Measurements from ENCODE around the gene ZMIZ1.
A peak's percentile ranks its signal among the peaks of the same experiment; 100 is the strongest.

Gene ZMIZ1

DNA sequence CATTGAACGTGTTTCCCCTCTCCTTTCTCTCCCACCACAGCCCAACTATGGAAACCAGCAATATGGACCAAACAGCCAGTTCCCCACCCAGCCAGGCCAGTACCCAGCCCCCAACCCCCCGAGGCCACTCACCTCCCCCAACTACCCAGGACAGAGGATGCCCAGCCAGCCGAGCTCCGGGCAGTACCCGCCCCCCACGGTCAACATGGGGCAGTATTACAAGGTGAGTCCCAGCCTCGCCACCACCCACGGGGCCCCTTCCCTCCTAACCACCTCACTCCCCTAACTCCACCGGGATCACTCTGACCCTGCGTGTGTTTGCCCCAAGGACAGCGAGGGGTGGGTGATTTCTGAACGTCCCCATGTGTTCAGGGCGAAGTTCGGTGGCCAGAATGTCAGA is 227.7 kb downstream of the ZMIZ1 start:
- TF ChIP-seq, protein P1, sequence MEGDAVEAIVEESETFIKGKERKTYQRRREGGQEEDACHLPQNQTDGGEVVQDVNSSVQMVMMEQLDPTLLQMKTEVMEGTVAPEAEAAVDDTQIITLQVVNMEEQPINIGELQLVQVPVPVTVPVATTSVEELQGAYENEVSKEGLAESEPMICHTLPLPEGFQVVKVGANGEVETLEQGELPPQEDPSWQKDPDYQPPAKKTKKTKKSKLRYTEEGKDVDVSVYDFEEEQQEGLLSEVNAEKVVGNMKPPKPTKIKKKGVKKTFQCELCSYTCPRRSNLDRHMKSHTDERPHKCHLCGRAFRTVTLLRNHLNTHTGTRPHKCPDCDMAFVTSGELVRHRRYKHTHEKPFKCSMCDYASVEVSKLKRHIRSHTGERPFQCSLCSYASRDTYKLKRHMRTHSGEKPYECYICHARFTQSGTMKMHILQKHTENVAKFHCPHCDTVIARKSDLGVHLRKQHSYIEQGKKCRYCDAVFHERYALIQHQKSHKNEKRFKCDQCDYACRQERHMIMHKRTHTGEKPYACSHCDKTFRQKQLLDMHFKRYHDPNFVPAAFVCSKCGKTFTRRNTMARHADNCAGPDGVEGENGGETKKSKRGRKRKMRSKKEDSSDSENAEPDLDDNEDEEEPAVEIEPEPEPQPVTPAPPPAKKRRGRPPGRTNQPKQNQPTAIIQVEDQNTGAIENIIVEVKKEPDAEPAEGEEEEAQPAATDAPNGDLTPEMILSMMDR (IDR thresholded peaks at IDR 0.05; ENCODE audit: low read depth, low read length, missing control alignments), result no peak
- in situ Hi-C loops (cut with HindIII; ENCODE audit: low pct_ligation_motif_present, low sequenced_read_pairs), result no loop called here
- Histone ChIP-seq H3K36me3 (replicated peaks) (peaks cover 56% of the 10 kb centered on the region), H3K27me3 (replicated peaks) (no peaks in the 10 kb centered on the region), H3K4me3 (ENCODE audit: low read depth, low read length) (no peak overlapping the region), H3K27ac (no peak overlapping the region)
- no peak for DNase-seq

GRCh38 chr10:79298403-79299244 is 229.9 kb downstream of the ZMIZ1 start:
- in situ Hi-C loops (cut with HindIII; ENCODE audit: low pct_ligation_motif_present, low sequenced_read_pairs), result no loop called here
- Histone ChIP-seq H3K36me3 (replicated peaks) (peaks cover 47% of the 10 kb centered on the region), H3K27me3 (replicated peaks) (no peaks in the 10 kb centered on the region), H3K4me3 (ENCODE audit: low read depth, low read length) (no peak overlapping the region), H3K27ac (peak overlapping the region; percentile 89)
- TF ChIP-seq, protein P1 (IDR thresholded peaks at IDR 0.05; ENCODE audit: low read depth, low read length, missing control alignments), result peak; percentile 21
- peak; percentile 98 for DNase-seq

DNA sequence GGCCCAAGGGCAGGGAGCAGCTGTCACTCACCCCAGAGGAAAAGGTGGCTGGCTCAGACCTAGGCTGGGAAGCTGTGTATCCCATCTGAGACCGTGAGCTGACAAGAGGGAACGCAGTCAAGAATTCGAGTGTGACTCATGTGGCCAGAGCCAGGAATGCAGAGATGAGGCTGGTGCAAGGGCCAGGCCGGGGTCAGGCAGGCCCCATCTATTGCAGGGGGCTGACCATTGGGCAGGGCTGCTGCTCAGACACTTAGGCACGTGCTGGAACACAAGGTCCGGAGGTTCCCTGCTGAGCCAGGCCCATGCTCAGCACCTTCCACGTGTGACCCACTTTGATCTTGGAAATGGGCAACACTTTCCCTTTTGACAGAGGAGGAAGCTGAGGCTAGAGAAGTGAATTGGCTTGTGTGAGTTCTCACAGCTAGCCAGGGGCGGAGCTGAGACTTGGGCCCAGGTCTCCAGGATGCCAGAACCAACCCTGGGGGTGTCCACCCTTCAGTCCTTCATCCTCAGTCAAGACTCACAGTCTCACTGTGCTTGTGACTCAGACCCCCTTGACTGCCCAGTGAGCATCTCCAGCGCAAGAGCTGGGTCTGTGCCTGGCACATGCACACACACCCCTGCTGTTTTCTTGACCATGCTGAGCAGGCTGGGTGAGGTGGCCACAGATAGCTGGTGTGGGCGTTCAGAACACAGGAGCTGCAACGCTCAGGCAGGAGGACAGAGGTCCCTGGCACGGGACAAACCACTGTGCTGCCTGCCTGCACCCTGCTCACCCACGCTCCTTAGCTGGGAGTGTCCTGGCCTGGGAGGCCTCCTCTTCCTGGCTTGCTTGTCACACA is 230.9 kb downstream of the ZMIZ1 start:
- DNase-seq, result peak; percentile 85

DNA sequence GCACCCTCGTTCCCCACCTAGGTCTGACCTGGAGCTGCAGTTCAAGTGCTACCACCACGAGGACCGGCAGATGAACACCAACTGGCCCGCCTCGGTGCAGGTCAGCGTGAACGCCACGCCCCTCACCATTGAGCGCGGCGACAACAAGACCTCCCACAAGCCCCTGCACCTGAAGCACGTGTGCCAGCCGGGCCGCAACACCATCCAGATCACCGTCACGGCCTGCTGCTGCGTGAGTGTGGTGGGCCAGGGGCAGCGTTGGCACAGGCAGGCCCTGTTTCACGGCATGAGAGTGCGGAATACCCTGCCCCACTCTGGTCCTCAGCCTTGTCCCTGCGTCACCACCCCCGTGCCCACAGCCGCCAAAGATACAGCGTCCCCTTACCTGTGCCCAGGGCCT is 231.9 kb downstream of the ZMIZ1 start:
- TF ChIP-seq, protein P1 (IDR thresholded peaks at IDR 0.05; ENCODE audit: low read depth, low read length, missing control alignments), result no peak
- in situ Hi-C loops (cut with HindIII; ENCODE audit: low pct_ligation_motif_present, low sequenced_read_pairs), result no loop called here
- no peak overlapping the region for H3K27ac ChIP-seq
- no peaks in the 10 kb centered on the region for H3K27me3 ChIP-seq (replicated peaks)
- no peak overlapping the region for H3K4me3 ChIP-seq (ENCODE audit: low read depth, low read length)
- no peak for DNase-seq
- H3K36me3 ChIP-seq (replicated peaks), result peaks cover 54% of the 10 kb centered on the region

More for the DNA sequence above, 230.9 kb downstream of the ZMIZ1 start:
- Histone ChIP-seq H3K27ac (peak overlapping the region; percentile 89), H3K36me3 (replicated peaks) (peaks cover 51% of the 10 kb centered on the region), H3K4me3 (ENCODE audit: low read depth, low read length) (no peak overlapping the region), H3K27me3 (replicated peaks) (no peaks in the 10 kb centered on the region)
- TF ChIP-seq, protein P1 (IDR thresholded peaks at IDR 0.05; ENCODE audit: low read depth, low read length, missing control alignments), result no peak
- in situ Hi-C loops (cut with HindIII; ENCODE audit: low pct_ligation_motif_present, low sequenced_read_pairs), result no loop called here

GRCh38 chr10:79301754-79302530 is 233.2 kb downstream of the ZMIZ1 start:
- no peak overlapping the region for H3K4me3 ChIP-seq (ENCODE audit: low read depth, low read length)
- TF ChIP-seq, protein P1 (IDR thresholded peaks at IDR 0.05; ENCODE audit: low read depth, low read length, missing control alignments), result no peak
- DNase-seq, result no peak
- in situ Hi-C loops (cut with HindIII; ENCODE audit: low pct_ligation_motif_present, low sequenced_read_pairs), result no loop called here
- no peaks in the 10 kb centered on the region for H3K27me3 ChIP-seq (replicated peaks)
- peaks cover 62% of the 10 kb centered on the region for H3K36me3 ChIP-seq (replicated peaks)
- H3K27ac ChIP-seq, result no peak overlapping the region

All from brain microvascular endothelial cell (primary cell).